IMR-90 (cell line): ENCODE measurements around the gene C1orf74. TPM values are rescaled to one million over a fixed set of nuclear protein-coding genes. Genes with fewer than 3 reads are reported as not detected.

ENCODE experiments used
- ATAC-seq: fragments of 200-7000 bp; cut with Tn5 transposase; 2 replicates; pipeline ENCODE4 v1.9.1; 2020; ENCODE audit warnings: low read depth, mild to moderate bottlenecking, moderate library complexity
- BruUV-seq: library from RNA; stranded (reverse); fragments of 400-500 nt; replicated peaks from 2 replicates; lab custom pipeline; 2021; lab: Mats Ljungman, UMichigan
- CTCF ChIA-PET: fragments of 300-600 bp; formaldehyde crosslinking; extraction: SDS; loops from one replicate; lab custom pipeline; 2021; ENCODE audit warnings: antibody characterized with exemption; lab: Yijun Ruan, JAX
- POLR2A ChIA-PET: fragments of 300-600 bp; sonication (Branson Sonifier 250); formaldehyde crosslinking; loops from one replicate; lab custom pipeline; 2022; ENCODE audit warnings: antibody characterized with exemption; ENCODE audit not compliant: unreplicated experiment; lab: Charles Lee
- DNase-seq: peaks from one replicate; pipeline ENCODE4 v3.0.0; 2013
- H2AFZ ChIP-seq: replicated peaks from 2 replicates; pipeline ENCODE3; 2013; ENCODE audit warnings: low read length, mild to moderate bottlenecking; ENCODE audit not compliant: poor library complexity
- H2AK5ac ChIP-seq: 2 replicates; pipeline ENCODE4 v1.6.1; 2013; ENCODE audit warnings: low read depth, low read length, inconsistent platforms
- H2AK9ac ChIP-seq: replicated peaks from 2 replicates; pipeline ENCODE3; 2013; ENCODE audit warnings: mild to moderate bottlenecking, low read depth, low read length, moderate library complexity; ENCODE audit not compliant: poor library complexity
- H2BK120ac ChIP-seq: 2 replicates; pipeline ENCODE4 v1.6.1; 2013; ENCODE audit warnings: low read depth, low read length, inconsistent platforms
- H2BK15ac ChIP-seq: 3 replicates; pipeline ENCODE4 v1.6.1; 2013; ENCODE audit warnings: low read depth, low read length, inconsistent platforms
- H2BK20ac ChIP-seq: 2 replicates; pipeline ENCODE4 v1.6.1; 2013; ENCODE audit warnings: low read depth, mild to moderate bottlenecking, inconsistent platforms, low read length, moderate library complexity
- H2BK5ac ChIP-seq: 2 replicates; pipeline ENCODE4 v1.6.1; 2013; ENCODE audit warnings: mild to moderate bottlenecking, low read depth, low read length, inconsistent platforms; ENCODE audit not compliant: poor library complexity, severe bottlenecking
- H3K14ac ChIP-seq: replicated peaks from 2 replicates; pipeline ENCODE4 v1.6.1; 2013; ENCODE audit warnings: low read depth, low read length, inconsistent platforms
- H3K18ac ChIP-seq: 2 replicates; pipeline ENCODE4 v1.6.1; 2013; ENCODE audit warnings: low read depth, low read length, control low read depth
- H3K23ac ChIP-seq: 2 replicates; pipeline ENCODE4 v1.6.1; 2013; ENCODE audit warnings: low read depth, low read length, inconsistent platforms
- H3K27ac ChIP-seq: 2 replicates; pipeline ENCODE4 v1.5.1; 2013; ENCODE audit warnings: mild to moderate bottlenecking, control low read depth, low read length; ENCODE audit not compliant: insufficient read depth
- H3K27me3 ChIP-seq: 2 replicates; pipeline ENCODE4 v1.6.1; 2013; ENCODE audit warnings: low read length; ENCODE audit not compliant: control insufficient read depth, insufficient read depth
- H3K36me3 ChIP-seq: 2 replicates; pipeline ENCODE4 v1.6.1; 2013; ENCODE audit warnings: low read length, mixed read lengths; ENCODE audit not compliant: control insufficient read depth, insufficient read depth
- H3K4ac ChIP-seq: 2 replicates; pipeline ENCODE4 v1.6.1; 2013; ENCODE audit warnings: low read depth, low read length, inconsistent platforms
- H3K4me1 ChIP-seq: 2 replicates; pipeline ENCODE4 v1.6.1; 2013; ENCODE audit warnings: low read length, mixed read lengths; ENCODE audit not compliant: control insufficient read depth, insufficient read depth
- H3K4me2 ChIP-seq: 2 replicates; pipeline ENCODE4 v1.6.1; 2013; ENCODE audit warnings: low read depth, mild to moderate bottlenecking, control low read depth, low read length, moderate library complexity
- H3K4me3 ChIP-seq: 2 replicates; pipeline ENCODE4 v1.5.1; 2013; ENCODE audit warnings: low read depth, mild to moderate bottlenecking, control low read depth, low read length, moderate library complexity; ENCODE audit not compliant: insufficient read depth
- H3K56ac ChIP-seq: 2 replicates; pipeline ENCODE4 v1.6.1; 2013; ENCODE audit warnings: low read length, inconsistent platforms; ENCODE audit not compliant: insufficient read depth; ENCODE audit errors: extremely low read depth
- H3K79me1 ChIP-seq, 2 experiments: 2 replicates each; pipeline ENCODE4 v1.6.1; 2013; ENCODE audit warnings: low read length in 2 of 2, inconsistent platforms in 1 of 2, low read depth in 1 of 2
- H3K9ac ChIP-seq: 2 replicates; pipeline ENCODE4 v1.6.1; 2013; ENCODE audit warnings: low read depth, low read length, control low read depth
- H3K9me1 ChIP-seq: 2 replicates; pipeline ENCODE4 v1.6.1; 2013; ENCODE audit warnings: low read length, inconsistent platforms; ENCODE audit not compliant: insufficient read depth
- H3K9me3 ChIP-seq: 2 replicates; pipeline ENCODE4 v1.6.1; 2013; ENCODE audit warnings: low read length; ENCODE audit not compliant: control insufficient read depth, insufficient read depth
- H4K20me1 ChIP-seq: 2 replicates; pipeline ENCODE4 v1.6.1; 2013; ENCODE audit warnings: low read length, inconsistent platforms; ENCODE audit not compliant: insufficient read depth
- H4K5ac ChIP-seq: 2 replicates; pipeline ENCODE4 v1.6.1; 2013; ENCODE audit warnings: mild to moderate bottlenecking, low read depth, low read length, control low read depth
- H4K8ac ChIP-seq, 2 experiments: 2 replicates each; pipeline ENCODE4 v1.6.1; 2013; ENCODE audit warnings: low read depth in 2 of 2, low read length in 2 of 2, control low read depth in 1 of 2, inconsistent platforms in 1 of 2
- H4K91ac ChIP-seq: 2 replicates; pipeline ENCODE4 v1.6.1; 2013; ENCODE audit warnings: low read depth, low read length, inconsistent platforms; ENCODE audit not compliant: insufficient read depth
- CEBPB ChIP-seq: IDR thresholded peaks from 2 replicates; pipeline ENCODE4 v1.6.1; 2012; ENCODE audit warnings: low read depth, low read length, improper control_type of control experiment
- CHD1 ChIP-seq: IDR thresholded peaks from 2 replicates; pipeline ENCODE4 v1.6.1; 2012; ENCODE audit warnings: low read depth, low read length, improper control_type of control experiment
- WGBS, 2 experiments: methylation state at CpG; one replicate each; pipeline versions ENCODE4 v1.1.5 to v1.1.7; 2013; ENCODE audit warnings: missing lambda C conversion rate in 2 of 2; ENCODE audit not compliant: insufficient read length in 1 of 2; ENCODE audit errors: extremely low coverage in 2 of 2; 5-methylcytosine and 5-hydroxymethylcytosine counted together
- dilution Hi-C: fragments of 300-500 bp; cut with HindIII; formaldehyde crosslinking; loops from one replicate; pipeline ENCODE4 v1.14.3; 2018; ENCODE audit warnings: low sequenced_read_pairs; ENCODE audit not compliant: unreplicated experiment
- in situ Hi-C: fragments of 300-500 bp; cut with MboI; formaldehyde crosslinking; loops from 3 replicates; pipeline ENCODE4 v1.14.3; 2019; ENCODE audit warnings: low sequenced_read_pairs, inconsistent platforms, mixed read lengths
- intact Hi-C: fragments of 100-400 bp; cut with micrococcal nuclease; formaldehyde crosslinking; loops from 2 replicates; pipeline ENCODE4 v1.10.0; 2022
- polyA plus RNA-seq, 3 experiments: library from polyadenylated mRNA; depleted of rRNA; stranded (reverse); fragments of >200 nt; gene quantifications; 2 replicates each; pipeline ENCODE4 v1.2.3, GENCODE V29; 2012; ENCODE audit warnings: low replicate concordance in 1 of 3
- total RNA-seq: library from RNA; depleted of rRNA; stranded (reverse); fragments of >200 nt; gene quantifications from 2 replicates; pipeline ENCODE4 v1.2.3, GENCODE V29; 2012
- TF ChIP-seq, protein P1 (sequence below): conservative IDR thresholded peaks from 2 replicates; pipeline ENCODE4 v1.5.1; 2012; ENCODE audit warnings: mild to moderate bottlenecking, low read depth, low read length, improper control_type of control experiment

The C1orf74 gene
- total and polyA plus RNA-seq, 2 of the 4 experiments (the other 2 are of a cell fraction): 1.1 to 4.3 TPM

GRCh38 chr1:209802117-209802779 is 17.9 kb upstream of the C1orf74 start:
- Histone ChIP-seq H3K56ac (no peak overlapping the region), H3K4me2 (no peak overlapping the region), H4K8ac (no peak overlapping the region), H2BK20ac (no peak overlapping the region), H3K9me1 (peaks cover 3% of the 10 kb centered on the region; the same call in 1 of the 2 replicates), H2BK5ac (no peak overlapping the region), H3K27ac (no peak overlapping the region), H3K36me3 (no peaks in the 10 kb centered on the region), H3K18ac (no peak overlapping the region), H3K4me1 (no peaks in the 10 kb centered on the region), H2BK120ac (no peak overlapping the region), H3K9ac (no peak overlapping the region), H3K23ac (no peak overlapping the region), H4K5ac (no peak overlapping the region), H2AK9ac (no peak overlapping the region), H2AFZ (no peak overlapping the region), H3K9me3 (no peaks in the 10 kb centered on the region), H3K4ac (no peak overlapping the region), H4K91ac (no peak overlapping the region), H2AK5ac (no peak overlapping the region; the same call in 1 of the 2 replicates), H3K79me1 (no peaks in the 10 kb centered on the region), H3K27me3 (peaks cover 2% of the 10 kb centered on the region), H4K20me1 (no peaks in the 10 kb centered on the region), H2BK15ac (no peak overlapping the region), H3K4me3 (no peak overlapping the region), H3K14ac (no peak overlapping the region)
- intact Hi-C loops: no loop called here
- dilution Hi-C loops: loop anchor here (25.0 kb wide), 1 partner anchor 185 kb away; no protein-coding TSS in a partner anchor
- ChIA-PET POLR2A (no interaction called here), CTCF (interaction anchor here (0.8 kb wide), 1 partner anchor 21 kb away, joined by 3 read pairs; no protein-coding TSS in a partner anchor)
- WGBS, 2 experiments: no CpG with 5 or more reads among the region's 4 CpGs
- no peak for ATAC-seq
- in situ Hi-C loops: no loop called here
- TF ChIP-seq CEBPB: no peak
- no peak for TF ChIP-seq CHD1
- TF ChIP-seq, protein P1, sequence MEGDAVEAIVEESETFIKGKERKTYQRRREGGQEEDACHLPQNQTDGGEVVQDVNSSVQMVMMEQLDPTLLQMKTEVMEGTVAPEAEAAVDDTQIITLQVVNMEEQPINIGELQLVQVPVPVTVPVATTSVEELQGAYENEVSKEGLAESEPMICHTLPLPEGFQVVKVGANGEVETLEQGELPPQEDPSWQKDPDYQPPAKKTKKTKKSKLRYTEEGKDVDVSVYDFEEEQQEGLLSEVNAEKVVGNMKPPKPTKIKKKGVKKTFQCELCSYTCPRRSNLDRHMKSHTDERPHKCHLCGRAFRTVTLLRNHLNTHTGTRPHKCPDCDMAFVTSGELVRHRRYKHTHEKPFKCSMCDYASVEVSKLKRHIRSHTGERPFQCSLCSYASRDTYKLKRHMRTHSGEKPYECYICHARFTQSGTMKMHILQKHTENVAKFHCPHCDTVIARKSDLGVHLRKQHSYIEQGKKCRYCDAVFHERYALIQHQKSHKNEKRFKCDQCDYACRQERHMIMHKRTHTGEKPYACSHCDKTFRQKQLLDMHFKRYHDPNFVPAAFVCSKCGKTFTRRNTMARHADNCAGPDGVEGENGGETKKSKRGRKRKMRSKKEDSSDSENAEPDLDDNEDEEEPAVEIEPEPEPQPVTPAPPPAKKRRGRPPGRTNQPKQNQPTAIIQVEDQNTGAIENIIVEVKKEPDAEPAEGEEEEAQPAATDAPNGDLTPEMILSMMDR: no peak
- BruUV-seq: no TSS peak
- no peak for DNase-seq
